Esophagus squamous epithelium (tissue), 5 donors: ENCODE results near the gene STK40. TPM values are rescaled to one million over a fixed set of nuclear protein-coding genes. Genes with fewer than 3 reads are reported as not detected.

Experiments used
- DNase-seq: peaks from one replicate; lab custom pipeline; 2025; lab: John Stamatoyannopoulos, UW
- H3K27ac ChIP-seq, 4 donors: fragments of 200-600 bp; sonication (generic); one replicate each; pipeline ENCODE4 v1.5.1; 2016 to 2019; ENCODE audit warnings: mild to moderate bottlenecking in 1 of 4
- H3K27me3 ChIP-seq, 4 donors: fragments of 200-600 bp; sonication (generic); 1 replicate in 3 of 4; 2 replicates in 1 of 4; pipeline versions ENCODE4 v1.5.1 to v1.6.0; 2017 to 2021; ENCODE audit warnings: antibody characterized with exemption in 1 of 4
- H3K36me3 ChIP-seq, 3 donors: fragments of 200-600 bp; sonication (generic); one replicate each; pipeline ENCODE4 v1.5.1; 2016 to 2019
- H3K4me1 ChIP-seq, 3 donors: fragments of 200-600 bp; sonication (generic); one replicate each; pipeline ENCODE4 v1.5.1; 2017 to 2019
- H3K4me3 ChIP-seq, 4 donors: fragments of 200-600 bp; sonication (generic); 1 replicate in 3 of 4; 2 replicates in 1 of 4; pipeline ENCODE4 v1.5.1; 2016 to 2019; ENCODE audit warnings: mild to moderate bottlenecking in 2 of 4, moderate library complexity in 1 of 4
- H3K9me3 ChIP-seq, 3 donors: fragments of 200-600 bp; sonication (generic); one replicate each; pipeline ENCODE4 v1.5.1; 2016 to 2019
- CTCF ChIP-seq, 6 experiments: fragments of 450-650 bp in 4 of 6; fragments of 200-600 bp in 2 of 6; sonication (generic) in 2 of 6; IDR thresholded peaks; one replicate each; pipeline ENCODE4 v1.5.1; 2016 to 2019; ENCODE audit warnings: antibody characterized with exemption in 6 of 6, mild to moderate bottlenecking in 4 of 6, moderate library complexity in 4 of 6
- POLR2A ChIP-seq, 4 donors: fragments of 450-650 bp; IDR thresholded peaks; one replicate each; pipeline ENCODE4 v1.6.1; 2017; ENCODE audit warnings: antibody characterized with exemption in 4 of 4, mild to moderate bottlenecking in 4 of 4, moderate library complexity in 3 of 4
- WGBS, 2 donors: methylation state at CpG; one replicate each; pipeline ENCODE4 v1.1.5; 2018; 5-methylcytosine and 5-hydroxymethylcytosine counted together
- intact Hi-C: fragments of 100-400 bp; cut with DNase I; formaldehyde crosslinking; loops from one replicate; pipeline ENCODE4 v1.15.0; 2022
- total RNA-seq, 4 donors: library from RNA; depleted of rRNA; stranded (reverse); fragments of >200 nt; gene quantifications; one replicate each; pipeline ENCODE4 v1.1.0, GENCODE V29; 2016
- donor health status: DM: yes; HTN: yes; CAD: no.

Gene STK40
- total RNA-seq, 4 donors from 2014 or later: 34.5 to 59.7 (median 42.3) TPM

DNA sequence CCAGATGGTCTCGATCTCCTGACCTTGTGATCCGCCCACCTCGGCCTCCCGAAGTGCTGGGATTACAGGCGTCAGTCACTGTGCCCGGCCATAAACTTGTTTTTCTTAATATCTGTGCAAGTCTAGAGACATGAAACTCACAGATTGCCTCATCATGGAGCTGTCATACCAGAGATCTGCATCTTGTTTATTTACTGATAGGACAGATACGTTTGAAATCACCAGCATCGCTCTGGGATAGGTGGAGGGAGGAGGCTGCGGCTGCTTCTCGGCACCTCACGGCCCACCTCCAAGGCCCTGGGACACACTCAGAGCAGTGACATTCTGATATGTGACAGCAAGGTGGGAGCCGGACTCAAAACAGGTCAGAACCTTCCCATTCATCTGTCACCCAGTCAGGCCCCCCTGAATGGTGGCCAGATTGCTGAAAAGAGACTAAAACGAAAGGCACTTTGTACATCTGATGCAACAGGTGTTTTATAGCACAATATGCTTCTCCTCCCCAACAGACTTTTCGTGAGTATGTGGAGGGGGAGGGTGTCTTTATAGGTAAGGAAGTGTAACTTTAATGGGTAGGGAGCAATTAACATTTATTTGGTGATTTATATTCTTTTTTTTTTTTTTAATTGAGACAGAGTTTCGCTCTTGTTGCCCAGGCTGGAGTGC, 30.1 kb upstream of the STK40 start:
- TF ChIP-seq CTCF (IDR thresholded peaks at IDR 0.05) (no peak), POLR2A (IDR thresholded peaks at IDR 0.05) (no peak)
- intact Hi-C loops: no loop called here
- no peak overlapping the region for H3K4me3 ChIP-seq
- peaks cover 0 to 12% (median 0%) of the 10 kb centered on the region in 3 donors for H3K4me1 ChIP-seq
- H3K36me3 ChIP-seq: peaks cover 0 to 4% (median 0%) of the 10 kb centered on the region in 3 donors
- H3K9me3 ChIP-seq: no peaks in the 10 kb centered on the region
- no peak for DNase-seq
- WGBS, 2 donors: 81 to 91% methylated on average over 9 to 13 of the region's 15 CpGs
- H3K27ac ChIP-seq: no peak overlapping the region
- H3K27me3 ChIP-seq: no peaks in the 10 kb centered on the region

- 91 to 94% methylated on average over 3 to 4 of the region's 4 CpGs for WGBS, 2 donors
- Histone ChIP-seq H3K27me3 (no peaks in the 10 kb centered on the region), H3K27ac (no peak overlapping the region), H3K36me3 (peaks cover 0 to 4% (median 0%) of the 10 kb centered on the region in 3 donors), H3K9me3 (no peaks in the 10 kb centered on the region), H3K4me3 (no peak overlapping the region), H3K4me1 (no peaks in the 10 kb centered on the region)
- DNase-seq: no peak
- intact Hi-C loops: no loop called here
- TF ChIP-seq CTCF (IDR thresholded peaks at IDR 0.05): no peak
- TF ChIP-seq POLR2A (IDR thresholded peaks at IDR 0.05): no peak
Observed at GRCh38 chr1:36414384-36414783, 28.7 kb upstream of the STK40 start.

DNA sequence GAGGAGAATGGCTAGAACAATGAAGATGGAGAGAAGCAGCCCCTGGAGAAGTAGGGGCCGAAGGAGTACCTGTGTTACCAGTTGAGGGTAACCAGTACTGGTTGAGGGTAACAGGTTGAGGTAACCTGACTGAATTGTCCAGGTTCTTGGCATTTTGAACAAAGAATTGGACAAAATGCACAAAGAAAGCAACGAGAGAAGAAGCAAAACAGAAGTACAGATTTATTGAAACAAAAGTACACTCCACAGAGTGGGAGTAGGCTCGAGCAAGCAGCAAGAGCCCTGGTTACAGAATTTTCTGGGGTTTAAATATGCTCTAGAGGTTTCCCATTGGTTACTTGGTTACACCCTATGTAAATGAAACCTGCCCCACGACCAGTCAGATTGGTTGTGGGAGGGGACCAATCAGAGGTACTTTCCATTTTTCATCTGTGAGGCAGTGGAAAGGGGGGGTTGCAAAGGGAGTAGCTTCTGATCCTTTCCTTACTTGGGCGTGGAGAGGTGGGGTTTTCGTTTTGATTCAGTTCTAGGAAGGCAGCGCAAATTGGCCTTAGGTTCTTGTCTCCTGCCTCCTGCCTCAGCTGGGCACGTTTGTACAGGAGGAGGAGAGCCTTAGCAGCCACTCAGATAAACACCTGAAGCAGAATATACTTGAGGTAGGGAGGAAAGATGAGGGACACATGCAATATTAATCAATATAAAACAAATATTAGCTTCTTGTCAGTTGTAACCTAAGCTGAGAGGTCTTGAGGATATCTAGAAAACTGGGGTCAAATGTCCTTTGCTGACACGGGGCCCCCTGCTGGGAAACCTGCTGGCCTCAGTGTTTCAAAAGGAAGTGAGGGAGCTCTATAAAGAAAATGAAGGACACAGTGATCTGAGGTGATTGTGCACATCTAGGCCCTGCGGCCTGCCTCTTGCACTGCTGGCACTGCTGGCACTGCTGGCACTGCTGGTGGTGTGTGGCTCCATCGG, 26.2 kb upstream of the STK40 start:
- TF ChIP-seq CTCF (IDR thresholded peaks at IDR 0.05) (no peak), POLR2A (IDR thresholded peaks at IDR 0.05) (no peak)
- no peaks in the 10 kb centered on the region for H3K4me1 ChIP-seq
- H3K9me3 ChIP-seq: no peaks in the 10 kb centered on the region
- intact Hi-C loops: no loop called here
- no peak overlapping the region for H3K4me3 ChIP-seq
- peak overlapping the region in 1 of 4 donors; percentile 6 for H3K27ac ChIP-seq
- no peak for DNase-seq
- no peaks in the 10 kb centered on the region for H3K27me3 ChIP-seq
- H3K36me3 ChIP-seq: no peaks in the 10 kb centered on the region
- 36% methylated on average over 10 to 11 of the region's 11 CpGs for WGBS, 2 donors

DNA sequence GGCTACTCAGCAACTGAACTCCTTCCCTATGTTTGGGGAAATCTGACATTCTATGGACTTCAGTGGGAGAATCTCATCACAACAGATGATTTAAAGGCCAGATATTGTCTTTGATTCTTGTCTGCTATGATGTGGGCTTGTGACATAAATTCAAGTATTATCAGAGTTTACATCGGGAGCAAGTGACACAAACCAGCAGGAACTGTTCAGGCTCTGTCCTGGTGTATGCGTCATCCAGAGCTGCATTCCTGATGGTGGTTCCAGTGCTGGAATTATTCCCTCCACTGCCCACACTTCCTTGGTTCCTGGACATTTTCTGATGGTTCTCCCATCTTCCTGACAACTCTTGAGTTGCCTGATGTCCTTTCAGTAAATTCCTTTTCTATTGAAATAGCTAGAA, 22.8 kb upstream of the STK40 start:
- TF ChIP-seq POLR2A (IDR thresholded peaks at IDR 0.05) (no peak), CTCF (IDR thresholded peaks at IDR 0.05) (no peak)
- no peaks in the 10 kb centered on the region for H3K27me3 ChIP-seq
- H3K27ac ChIP-seq: no peak overlapping the region
- intact Hi-C loops: no loop called here
- no peak for DNase-seq
- H3K36me3 ChIP-seq: no peaks in the 10 kb centered on the region
- no peak overlapping the region for H3K4me3 ChIP-seq
- H3K9me3 ChIP-seq: no peaks in the 10 kb centered on the region
- no peaks in the 10 kb centered on the region for H3K4me1 ChIP-seq
- 59 to 94% methylated on average over 2 of the region's 2 CpGs for WGBS, 2 donors

DNA sequence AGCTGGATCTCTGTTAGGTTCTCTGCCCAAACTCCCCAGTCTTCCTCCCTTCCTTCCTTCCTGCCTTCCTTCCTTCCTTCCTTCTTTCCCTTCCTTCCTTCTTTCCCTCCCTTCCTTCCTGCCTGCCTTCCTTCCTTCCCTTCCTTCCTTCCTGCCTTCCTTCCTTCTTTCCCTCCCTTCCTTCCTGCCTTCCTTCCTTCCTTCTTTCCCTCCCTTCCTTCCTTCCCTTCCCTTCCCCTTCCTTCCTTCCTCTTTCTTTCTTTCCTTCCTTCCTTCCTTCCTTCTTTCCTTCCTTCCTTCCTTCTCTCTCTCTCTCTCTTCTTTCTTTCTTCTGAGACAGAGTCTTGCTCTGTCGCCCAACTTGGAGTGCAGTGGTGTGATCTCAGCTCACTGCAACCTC, 20.7 kb upstream of the STK40 start:
- Histone ChIP-seq H3K4me1 (peaks cover 0 to 1% (median 0%) of the 10 kb centered on the region in 3 donors), H3K9me3 (no peaks in the 10 kb centered on the region), H3K4me3 (no peak overlapping the region), H3K27ac (no peak overlapping the region), H3K27me3 (no peaks in the 10 kb centered on the region), H3K36me3 (no peaks in the 10 kb centered on the region)
- intact Hi-C loops: no loop called here
- 86 to 91% methylated on average over 1 of the region's 1 CpG for WGBS, 2 donors
- TF ChIP-seq POLR2A (IDR thresholded peaks at IDR 0.05): no peak
- TF ChIP-seq CTCF (IDR thresholded peaks at IDR 0.05): no peak
- no peak for DNase-seq
